HL-60 (cell line): ENCODE results near the gene GIMAP5.

Experiments
- CTCF ChIP-seq: IDR thresholded peaks from one replicate; pipeline ENCODE4 v1.5.1; 2011; ENCODE audit warnings: low read length, control low read depth, inconsistent platforms; ENCODE audit not compliant: insufficient read depth
- POLR2AphosphoS5 ChIP-seq: IDR thresholded peaks from 2 replicates; pipeline ENCODE4 v1.6.1; 2012; ENCODE audit warnings: low read depth

- TF ChIP-seq POLR2AphosphoS5 (no peak), CTCF (no peak)
Measured at GRCh38 chr7:150769768-150770167, 32.5 kb downstream of the GIMAP5 start.
